NCI-H128 (cell line): ENCODE measurements around the gene DHRSX.
"Not testable (repeated sequence)": the region's sequence is repeated elsewhere in the genome, so short reads cannot be mapped to it uniquely, and the experiment has no call there.

Experiments used
- DNase-seq: peaks from one replicate; lab custom pipeline; 2025; ENCODE audit not compliant: unreplicated experiment; lab: John Stamatoyannopoulos, UW

Gene DHRSX

GRCh38 chrX:2477313-2477712 lies 23.5 kb downstream of the DHRSX start:
- DNase-seq, result not testable (repeated sequence)

GRCh38 chrX:2474963-2475726 lies 25.6 kb downstream of the DHRSX start:
- no peak for DNase-seq

DNA sequence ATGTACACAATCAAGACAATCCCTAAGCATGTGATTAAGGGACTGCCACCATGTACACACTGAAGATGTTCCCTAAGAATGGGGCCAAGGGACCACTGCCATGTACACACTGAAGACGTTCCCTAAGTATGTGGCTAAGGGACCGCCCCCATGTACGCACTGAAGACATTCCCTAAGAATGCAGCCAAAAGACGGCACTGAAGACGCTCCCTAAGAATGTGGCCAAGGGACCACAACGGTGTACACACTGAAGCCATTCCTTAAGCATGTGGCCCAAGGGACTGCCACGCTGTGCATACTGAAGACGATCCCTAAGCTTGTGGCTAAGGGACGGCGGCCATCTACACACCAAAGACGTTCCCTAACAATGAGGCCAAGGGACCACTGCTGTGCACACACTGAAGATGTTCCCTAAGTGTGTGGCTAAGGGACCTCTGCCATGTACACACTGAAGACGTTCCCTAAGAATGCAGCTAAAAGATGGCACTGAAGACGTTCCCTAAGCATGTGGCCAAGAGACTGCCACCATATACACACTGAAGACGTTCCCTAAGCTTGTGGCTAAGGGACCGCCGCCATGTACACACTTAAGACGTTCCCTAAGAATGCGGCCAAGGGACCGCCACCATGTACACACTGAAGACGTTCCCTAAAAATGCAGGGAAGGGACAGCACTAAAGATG lies 26.4 kb downstream of the DHRSX start:
- DNase-seq, result no peak

DNA sequence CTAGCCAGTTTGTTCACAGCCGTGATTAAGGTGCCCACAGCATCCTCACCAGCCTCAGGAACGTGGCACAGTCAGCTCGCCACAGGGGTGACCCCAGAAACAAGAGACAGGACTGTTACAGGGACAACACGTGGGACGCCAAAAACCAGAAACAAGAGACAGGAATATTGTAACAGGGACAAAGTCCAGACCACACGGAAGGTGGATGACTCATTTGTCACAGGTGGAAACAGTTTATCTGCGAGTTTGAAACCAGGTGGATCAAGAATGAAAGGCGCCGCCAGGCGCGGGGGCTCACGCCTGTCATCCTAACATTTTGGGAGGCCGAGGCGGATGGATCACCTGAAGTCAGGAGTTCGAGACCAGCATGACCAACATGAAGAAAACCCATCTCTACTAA lies 27.7 kb downstream of the DHRSX start:
- DNase-seq, result not testable (repeated sequence)

GRCh38 chrX:2471641-2472040 lies 29.1 kb downstream of the DHRSX start:
- no peak for DNase-seq

- not testable (repeated sequence) for DNase-seq
Observed at GRCh38 chrX:2471126-2471525, 29.6 kb downstream of the DHRSX start.

- DNase-seq, result not testable (repeated sequence)
Observed at GRCh38 chrX:2469852-2470251, 30.9 kb downstream of the DHRSX start.

DNA sequence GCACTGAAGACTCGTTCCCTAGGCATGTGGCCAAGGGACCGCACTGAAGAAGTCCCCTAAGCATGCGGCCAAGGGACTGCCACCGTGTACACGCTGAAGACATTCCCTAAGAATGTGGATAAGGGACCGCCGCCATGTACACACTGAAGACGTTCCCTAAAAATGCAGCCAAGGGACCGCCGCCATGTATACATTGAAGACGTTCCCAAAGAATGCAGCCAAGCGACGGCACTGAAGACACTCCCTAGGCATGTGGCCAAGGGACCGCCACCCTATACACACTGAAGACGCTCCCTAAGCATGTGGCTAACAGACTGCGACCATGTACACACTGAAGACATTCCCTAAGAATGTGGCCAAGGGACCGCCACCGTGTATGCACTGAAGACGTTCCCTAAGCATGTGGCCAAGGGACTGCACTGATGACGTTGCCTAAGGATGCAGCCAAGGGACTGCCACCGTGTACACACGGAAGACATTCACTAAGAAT lies 31.5 kb downstream of the DHRSX start:
- no peak for DNase-seq

- no peak for DNase-seq
Observed at GRCh38 chrX:2468261-2469195, 32.2 kb downstream of the DHRSX start.

GRCh38 chrX:2466876-2467656 lies 33.7 kb downstream of the DHRSX start:
- DNase-seq, result no peak

- no peak for DNase-seq
Observed at GRCh38 chrX:2464677-2465166, 36.1 kb downstream of the DHRSX start.

DNA sequence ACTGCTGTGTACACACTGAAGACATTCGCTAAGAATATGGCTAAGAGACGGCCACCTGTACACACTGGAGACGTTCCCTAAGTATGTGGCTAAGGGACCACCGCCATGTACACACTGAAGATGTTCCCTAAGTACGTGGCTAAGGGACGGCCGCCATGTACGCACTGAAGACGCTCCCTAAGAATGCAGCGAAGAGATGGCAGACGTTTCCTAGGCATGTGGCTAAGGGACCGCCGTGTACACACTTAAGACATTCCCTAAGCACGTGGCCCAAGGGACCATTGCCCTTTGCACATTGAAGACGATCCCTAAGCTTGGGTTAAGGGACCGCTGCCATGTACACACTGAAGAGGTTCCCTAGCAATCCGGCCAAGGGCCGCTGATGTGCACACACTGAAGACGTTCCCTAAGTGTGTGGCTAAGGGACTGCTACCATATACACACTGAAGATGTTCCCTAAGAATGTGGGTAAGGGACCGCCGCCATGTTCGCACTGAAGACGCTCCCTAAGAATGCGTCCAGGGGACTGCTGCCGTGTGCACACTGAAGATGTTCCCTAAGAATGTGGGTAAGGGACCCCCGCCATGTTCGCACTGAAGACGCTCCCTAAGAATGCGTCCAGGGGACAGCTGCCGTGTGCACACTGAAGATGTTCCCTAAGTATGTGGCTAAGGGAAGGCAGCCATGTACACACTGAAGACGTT lies 36.7 kb downstream of the DHRSX start:
- DNase-seq, result no peak

DNA sequence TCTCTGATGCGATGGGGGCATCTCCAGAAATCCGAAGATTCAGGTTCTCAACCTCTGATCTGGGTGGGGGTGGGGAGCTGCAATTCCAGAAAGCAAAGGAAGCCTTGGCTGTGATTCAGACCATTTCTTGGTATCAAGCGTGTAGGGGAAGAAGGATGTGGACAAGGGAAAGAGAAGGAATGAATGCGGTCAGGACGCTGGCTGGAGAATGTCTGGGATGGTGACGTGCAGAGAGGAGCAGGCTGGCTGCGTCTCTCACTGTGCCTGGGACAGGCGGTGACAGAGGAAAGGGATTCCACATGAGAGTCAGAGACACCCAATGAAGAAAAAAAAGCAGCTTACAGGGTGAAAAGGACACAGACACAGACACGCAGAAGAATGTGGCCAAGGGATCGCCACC lies 37.3 kb downstream of the DHRSX start:
- not testable (repeated sequence) for DNase-seq

GRCh38 chrX:2462780-2463179 lies 38.0 kb downstream of the DHRSX start:
- no peak for DNase-seq

- no peak for DNase-seq
Observed at GRCh38 chrX:2462074-2462473, 38.7 kb downstream of the DHRSX start.

DNA sequence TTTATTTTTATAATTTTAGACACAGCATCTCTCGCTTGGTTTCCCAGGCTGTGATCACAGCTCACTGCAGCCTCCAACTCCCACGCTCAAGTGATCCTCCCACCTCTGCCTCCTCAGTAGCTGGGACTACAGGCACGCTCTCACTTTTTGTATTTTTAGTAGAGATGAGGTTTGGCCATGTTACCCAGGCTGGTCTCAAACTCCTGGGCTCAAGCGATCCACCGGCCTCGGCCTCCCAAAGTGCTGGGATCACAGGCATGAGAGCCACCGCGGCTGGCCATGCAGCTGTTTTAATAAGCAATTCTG lies 39.1 kb downstream of the DHRSX start:
- DNase-seq, result no peak

DNA sequence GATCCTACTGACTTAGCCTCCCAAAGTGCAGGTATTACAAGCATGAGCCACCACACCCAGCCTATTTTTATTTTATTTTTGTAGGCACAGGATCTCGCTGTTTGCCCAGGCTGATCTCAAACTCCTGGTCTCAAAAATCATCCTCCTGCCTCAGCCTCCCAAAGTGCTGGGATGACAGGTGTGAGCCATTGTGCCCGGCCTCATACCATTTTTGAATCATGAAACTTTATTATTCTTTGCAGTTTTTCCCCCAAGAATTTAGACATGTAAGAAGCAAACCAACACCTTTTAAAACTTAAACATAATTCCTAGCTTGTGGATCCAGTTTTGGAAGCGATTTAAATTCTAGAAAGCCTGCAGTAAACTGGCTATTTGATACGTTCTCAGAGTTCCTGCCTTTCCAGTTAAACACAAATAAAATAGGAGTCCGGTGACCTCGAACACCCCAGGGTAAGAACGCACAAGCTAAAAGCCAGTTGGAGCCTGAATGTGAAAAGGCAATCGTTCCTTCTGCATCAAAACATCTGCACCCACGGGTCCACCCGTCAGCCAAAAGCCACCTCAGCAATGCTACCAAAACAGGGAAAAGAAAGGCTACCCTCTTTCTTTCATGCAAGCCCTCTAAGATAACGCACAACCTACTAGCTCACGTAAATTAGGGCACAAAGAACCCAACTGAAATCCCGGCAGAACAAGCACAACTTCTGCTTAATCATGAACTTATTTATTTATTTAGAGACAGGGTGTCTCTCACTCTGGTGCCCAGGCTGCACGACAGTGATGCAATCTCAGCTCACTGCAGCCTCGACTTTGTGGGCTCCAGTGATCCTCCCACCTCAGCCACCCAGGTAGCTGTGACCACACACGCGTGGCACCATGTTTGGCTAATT lies 39.7 kb downstream of the DHRSX start:
- DNase-seq, result not testable (repeated sequence)

DNA sequence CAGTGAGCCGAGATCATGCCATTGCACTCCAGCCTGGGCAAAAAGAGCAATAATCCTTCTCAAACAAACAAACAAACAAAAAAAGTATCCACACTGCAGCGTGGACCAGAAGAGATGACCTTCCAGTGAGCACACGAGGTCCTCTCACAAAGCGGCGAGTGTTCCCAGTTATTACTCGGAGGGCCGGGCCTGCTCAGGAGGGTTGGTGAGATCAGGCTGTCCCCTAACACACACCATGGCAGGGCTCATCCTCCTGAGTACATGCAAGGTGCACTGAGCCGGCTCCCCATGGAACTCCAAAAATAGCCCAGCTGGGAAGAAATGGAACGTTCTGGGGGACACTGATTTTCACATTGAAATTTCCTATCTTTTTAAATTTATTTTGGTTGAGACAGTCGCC lies 40.7 kb downstream of the DHRSX start:
- DNase-seq, result not testable (repeated sequence)

- DNase-seq, result no peak
Observed at GRCh38 chrX:2458309-2458708, 42.5 kb downstream of the DHRSX start.
